ENCODE data around the gene STIP1. TPM values are rescaled to one million over a fixed set of nuclear protein-coding genes. Genes with fewer than 3 reads are reported as not detected.
A peak's percentile ranks its signal among the peaks of the same experiment; 100 is the strongest.

Gene STIP1
- total RNA-seq, 2 experiments from 2014 or later: 398 to 403 TPM

DNA sequence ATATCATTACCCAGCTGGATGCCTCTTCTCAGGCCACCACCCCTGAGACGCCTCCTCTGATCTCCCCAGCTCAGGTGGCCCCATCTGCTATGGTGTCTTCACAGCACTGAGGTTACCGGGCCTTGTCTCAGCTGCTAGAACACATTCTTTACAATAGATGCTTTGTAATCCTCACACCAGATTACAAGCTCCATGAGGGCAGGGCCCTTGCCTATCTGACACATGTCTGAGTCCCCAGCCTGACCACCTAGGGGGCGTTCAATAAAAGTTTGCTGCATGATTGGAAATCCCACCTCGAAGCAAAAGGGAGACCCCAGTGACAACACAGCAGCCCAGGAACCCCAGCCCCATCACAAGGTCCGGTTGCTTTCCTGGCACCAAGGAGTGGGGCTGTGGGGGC lies 22.0 kb upstream of the STIP1 start:
- no peak overlapping the region for H3K27ac Mint-ChIP-seq
- no peaks in the 10 kb centered on the region for H3K27me3 Mint-ChIP-seq
- CTCF ChIA-PET: interaction anchor here (0.5 to 1.1 kb wide), 3 partner anchors 11 to 425 kb away, joined by 3 to 5 read pairs (median 3); no protein-coding TSS in a partner anchor
- no peak overlapping the region for H3K4me3 Mint-ChIP-seq
- H3K9me3 Mint-ChIP-seq (ENCODE audit: low read depth): no peaks in the 10 kb centered on the region
- no peak for DNase-seq
- intact Hi-C loops (cut with DNase I, micrococcal nuclease): no loop called here
- peaks cover 9% of the 10 kb centered on the region for H3K4me1 Mint-ChIP-seq
- peaks cover 9% of the 10 kb centered on the region for H3K36me3 Mint-ChIP-seq (ENCODE audit: low read depth)
- no peak for ATAC-seq
- POLR2A ChIA-PET: interaction anchor here (0.6 kb wide), 2 partner anchors 41 to 1278 kb away, joined by 3 to 5 read pairs; no protein-coding TSS in a partner anchor

GRCh38 chr11:64164392-64165312 lies 21.3 kb upstream of the STIP1 start:
- DNase-seq (no peak), ATAC-seq (no peak)
- Mint-ChIP-seq H3K27ac (peak overlapping the region; percentile 58), H3K27me3 (no peaks in the 10 kb centered on the region), H3K4me3 (peak overlapping the region; percentile 92), H3K9me3 (ENCODE audit: low read depth) (no peaks in the 10 kb centered on the region), H3K4me1 (peaks cover 9% of the 10 kb centered on the region), H3K36me3 (ENCODE audit: low read depth) (peaks cover 9% of the 10 kb centered on the region)
- CTCF ChIA-PET: interaction anchor here (0.5 to 1.2 kb wide), 5 partner anchors 12 to 1329 kb away, joined by 3 to 5 read pairs (median 3); no protein-coding TSS in a partner anchor
- intact Hi-C loops (cut with DNase I, micrococcal nuclease): loop anchor here in 1 of 2 experiments (5.0 kb wide), 3 partner anchors 177 to 397 kb away; partner anchors contain the start of genes MARK2, OTUB1 and ZFTA
- POLR2A ChIA-PET: no interaction called here

DNA sequence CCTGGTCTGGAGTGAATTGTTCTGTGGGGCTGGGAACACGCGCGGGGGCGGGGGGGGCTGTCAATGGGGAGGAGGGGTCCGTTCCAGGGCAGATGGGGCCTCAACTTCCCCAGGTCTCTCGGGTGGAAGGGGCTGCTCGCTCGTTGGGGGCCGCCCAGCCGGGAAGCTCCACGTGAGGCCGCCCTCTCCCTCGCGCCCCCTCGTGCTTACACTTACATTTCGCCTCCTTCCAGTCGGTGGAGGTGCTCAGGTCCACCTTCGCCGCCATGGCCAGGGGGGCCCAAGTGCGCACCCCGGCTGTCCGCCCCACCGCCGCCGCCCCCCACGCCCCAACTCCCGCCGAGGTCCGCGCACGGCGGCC lies 20.5 kb upstream of the STIP1 start:
- POLR2A ChIA-PET: no interaction called here
- Mint-ChIP-seq H3K27me3 (no peaks in the 10 kb centered on the region), H3K9me3 (ENCODE audit: low read depth) (no peaks in the 10 kb centered on the region), H3K36me3 (ENCODE audit: low read depth) (peaks cover 7% of the 10 kb centered on the region), H3K4me3 (peak overlapping the region; percentile 92), H3K27ac (no peak overlapping the region), H3K4me1 (peaks cover 9% of the 10 kb centered on the region)
- ATAC-seq: peak; percentile 3
- CTCF ChIA-PET: interaction anchor here (0.5 to 1.2 kb wide), 3 partner anchors 12 to 1329 kb away, joined by 3 to 5 read pairs (median 3); no protein-coding TSS in a partner anchor
- intact Hi-C loops (cut with DNase I, micrococcal nuclease): loop anchor here in 1 of 2 experiments (5.0 kb wide), 3 partner anchors 178 to 398 kb away; partner anchors contain the start of genes MARK2, OTUB1 and ZFTA
- DNase-seq: peak; percentile 45

- Mint-ChIP-seq H3K4me3 (peak within 1 kb of the TSS; percentile 92), H3K27me3 (no peaks in the 10 kb centered on the region), H3K27ac (peak within 1 kb of the TSS; percentile 83), H3K9me3 (ENCODE audit: low read depth) (no peaks in the 10 kb centered on the region), H3K4me1 (peaks cover 9% of the 10 kb centered on the region), H3K36me3 (ENCODE audit: low read depth) (peaks cover 6% of the 10 kb centered on the region)
- peak; percentile 94 for ATAC-seq
- POLR2A ChIA-PET: interaction anchor here (0.6 to 1.0 kb wide), 2 partner anchors 9 to 19 kb away, joined by 4 to 5 read pairs; no protein-coding TSS in a partner anchor
- CTCF ChIA-PET: interaction anchor here (0.6 to 1.3 kb wide), 6 partner anchors 13 to 304 kb away, joined by 3 to 5 read pairs (median 3); partner anchors contain the start of gene FERMT3
- peak; percentile 92 for DNase-seq
- intact Hi-C loops (cut with DNase I, micrococcal nuclease): loop anchor here (2.0 to 5.0 kb wide), 7 partner anchors 19 to 399 kb away; partner anchors contain the start of genes FERMT3 (in 1 of the 2), MARK2 (in 1 of the 2), NAA40 (in 1 of the 2) and NUDT22 (in 1 of the 2)
These were observed 19.9 kb upstream of the STIP1 start, which contains the start of gene MACROD1 for GRCh38 chr11:64165842-64166635. Gene MACROD1, minus strand, starts transcription at chr11:64166113. Its CDS starts 119 bp downstream, at chr11:64165994.

DNA sequence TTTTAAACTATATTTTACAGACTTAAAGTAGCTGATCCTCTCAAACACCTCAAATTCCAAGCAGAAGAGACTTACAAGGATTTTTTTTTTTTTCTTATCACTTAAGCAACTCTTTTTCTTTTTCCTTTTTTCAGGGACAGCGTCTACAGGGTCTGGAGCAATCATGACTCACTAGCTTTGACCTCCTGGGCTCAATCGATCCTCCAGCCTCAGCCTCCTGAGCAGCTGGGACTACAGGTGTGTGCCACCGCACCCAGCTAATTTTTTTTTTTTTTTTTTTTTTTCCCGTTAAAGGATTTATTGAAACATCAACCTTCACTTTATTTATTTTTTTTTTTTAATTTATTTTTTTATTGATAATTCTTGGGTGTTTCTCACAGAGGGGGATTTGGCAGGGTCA lies 15.6 kb upstream of the STIP1 start:
- ATAC-seq (no peak), DNase-seq (no peak)
- no peaks in the 10 kb centered on the region for H3K27me3 Mint-ChIP-seq
- peaks cover 8% of the 10 kb centered on the region for H3K36me3 Mint-ChIP-seq (ENCODE audit: low read depth)
- ChIA-PET CTCF (interaction anchor here (0.6 to 1.6 kb wide), 3 partner anchors 9 to 600 kb away, joined by 3 to 5 read pairs (median 3); no protein-coding TSS in a partner anchor), POLR2A (no interaction called here)
- intact Hi-C loops (cut with DNase I, micrococcal nuclease): no loop called here
- no peak overlapping the region for H3K27ac Mint-ChIP-seq
- H3K9me3 Mint-ChIP-seq (ENCODE audit: low read depth): peaks cover 4% of the 10 kb centered on the region
- H3K4me3 Mint-ChIP-seq: no peak overlapping the region
- H3K4me1 Mint-ChIP-seq: peaks cover 3% of the 10 kb centered on the region

DNA sequence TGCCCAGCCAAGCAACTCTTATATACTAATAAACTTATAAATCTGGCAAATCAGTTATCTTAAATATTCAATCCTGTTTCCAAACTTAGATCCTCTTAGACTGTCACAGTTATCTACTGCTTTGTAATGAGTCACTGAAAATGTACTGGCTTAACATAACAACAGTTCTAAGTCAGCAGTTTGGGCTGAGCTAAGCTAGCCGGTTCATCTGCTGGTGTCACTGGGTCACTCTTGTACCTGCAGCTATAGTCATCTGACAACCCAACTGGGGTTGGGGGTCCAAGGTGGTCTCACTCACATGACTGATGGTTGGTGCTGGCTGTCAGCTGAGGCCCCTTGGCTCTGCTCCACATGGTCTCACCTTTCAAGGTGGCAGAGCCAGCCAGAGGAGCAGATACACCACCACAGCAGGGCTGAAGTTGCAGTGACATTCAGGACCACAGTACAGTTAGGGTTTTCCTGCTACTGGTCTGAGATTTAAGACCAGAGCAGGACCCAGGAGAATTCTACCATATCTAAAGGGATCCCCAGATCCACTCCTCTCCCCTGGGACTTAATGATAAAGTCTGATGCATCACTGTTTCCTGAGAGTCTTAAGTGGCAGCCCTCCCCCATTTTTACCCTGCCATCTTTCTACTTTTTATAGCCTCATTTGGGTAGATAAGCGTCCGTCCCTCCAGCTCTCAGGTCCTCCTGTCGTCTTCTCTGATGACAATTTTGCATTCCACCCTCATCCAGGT lies 12.2 kb upstream of the STIP1 start:
- POLR2A ChIA-PET: no interaction called here
- intact Hi-C loops (cut with DNase I, micrococcal nuclease): no loop called here
- no peak for ATAC-seq
- DNase-seq: no peak
- peaks cover 4% of the 10 kb centered on the region for H3K9me3 Mint-ChIP-seq (ENCODE audit: low read depth)
- H3K4me3 Mint-ChIP-seq: no peak overlapping the region
- peak overlapping the region; percentile 31 for H3K27ac Mint-ChIP-seq
- H3K27me3 Mint-ChIP-seq: no peaks in the 10 kb centered on the region
- CTCF ChIA-PET: no interaction called here
- peaks cover 19% of the 10 kb centered on the region for H3K4me1 Mint-ChIP-seq
- peaks cover 14% of the 10 kb centered on the region for H3K36me3 Mint-ChIP-seq (ENCODE audit: low read depth)

DNA sequence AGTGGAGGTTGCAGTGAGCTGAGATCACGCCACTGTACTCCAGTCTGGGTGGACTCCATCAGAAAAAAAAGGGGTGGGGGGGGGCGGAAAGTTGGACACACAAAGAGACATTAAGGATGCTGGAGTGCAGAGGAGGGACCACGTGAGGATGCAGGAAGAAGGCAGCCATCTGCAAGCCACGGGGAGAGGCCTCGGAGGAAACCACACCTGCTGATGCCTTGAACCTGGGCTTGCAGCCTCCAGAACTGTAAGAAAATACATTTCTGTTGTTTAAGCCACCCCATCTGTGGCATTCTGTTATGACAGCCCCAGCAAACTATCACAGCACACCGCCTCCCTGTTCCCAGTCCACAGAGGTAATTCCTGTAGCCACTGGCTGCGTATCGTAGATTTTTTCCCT lies 9.2 kb upstream of the STIP1 start:
- no peak for DNase-seq
- intact Hi-C loops (cut with DNase I, micrococcal nuclease): no loop called here
- ChIA-PET POLR2A (no interaction called here), CTCF (interaction anchor here (1.6 kb wide), 1 partner anchor 9 kb away, joined by 8 read pairs; the partner anchor contains the start of gene STIP1)
- peak overlapping the region; percentile 42 for H3K27ac Mint-ChIP-seq
- ATAC-seq: no peak
- H3K36me3 Mint-ChIP-seq (ENCODE audit: low read depth): peaks cover 15% of the 10 kb centered on the region
- no peaks in the 10 kb centered on the region for H3K27me3 Mint-ChIP-seq
- peaks cover 4% of the 10 kb centered on the region for H3K9me3 Mint-ChIP-seq (ENCODE audit: low read depth)
- peaks cover 28% of the 10 kb centered on the region for H3K4me1 Mint-ChIP-seq
- H3K4me3 Mint-ChIP-seq: no peak overlapping the region

GRCh38 chr11:64178203-64178602 lies 7.8 kb upstream of the STIP1 start:
- no peak for DNase-seq
- ChIA-PET POLR2A (interaction anchor here (0.5 to 0.6 kb wide), 2 partner anchors 9 to 11 kb away, joined by 3 read pairs; no protein-coding TSS in a partner anchor), CTCF (interaction anchor here (0.7 to 1.0 kb wide), 2 partner anchors 25 to 176 kb away, joined by 3 read pairs; no protein-coding TSS in a partner anchor)
- Mint-ChIP-seq H3K27ac (no peak overlapping the region), H3K9me3 (ENCODE audit: low read depth) (peaks cover 4% of the 10 kb centered on the region), H3K4me1 (peaks cover 36% of the 10 kb centered on the region), H3K27me3 (no peaks in the 10 kb centered on the region), H3K4me3 (no peak overlapping the region), H3K36me3 (ENCODE audit: low read depth) (peaks cover 15% of the 10 kb centered on the region)
- ATAC-seq: peak; percentile 48
- intact Hi-C loops (cut with DNase I, micrococcal nuclease): no loop called here

DNA sequence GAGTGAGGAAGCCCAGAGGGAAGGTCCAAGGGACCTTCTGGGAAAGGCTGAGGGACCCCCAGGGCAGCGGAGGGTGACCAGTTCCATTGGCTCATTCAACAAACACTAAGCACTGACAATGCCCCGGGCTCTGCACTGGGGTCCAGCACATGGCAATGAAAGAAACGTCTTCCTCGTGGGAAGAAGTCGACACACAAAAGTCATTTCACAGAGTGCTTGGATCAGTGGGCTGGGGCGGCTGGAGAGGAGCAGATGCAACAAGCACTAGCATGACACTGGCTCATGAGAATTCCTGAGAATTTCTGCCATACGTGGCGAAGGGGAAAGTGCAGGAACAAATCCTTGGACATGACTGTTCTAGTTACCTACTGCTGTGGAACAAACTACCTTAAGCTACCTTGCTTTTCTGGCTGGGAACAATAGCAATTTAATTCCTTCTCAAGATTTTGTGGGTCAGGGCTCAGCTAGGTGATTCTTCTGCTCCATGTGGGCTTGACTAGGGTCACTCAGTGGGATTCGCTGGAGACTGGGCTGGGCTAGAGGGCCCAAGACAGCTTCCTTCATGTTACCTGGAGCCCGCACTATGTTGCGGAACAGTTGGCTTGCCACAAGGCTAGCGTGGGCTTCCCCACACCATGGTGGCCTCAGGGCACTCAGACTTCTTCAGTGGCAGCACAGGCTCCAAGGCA lies 6.9 kb upstream of the STIP1 start:
- Mint-ChIP-seq H3K36me3 (ENCODE audit: low read depth) (peaks cover 11% of the 10 kb centered on the region), H3K27me3 (no peaks in the 10 kb centered on the region), H3K27ac (no peak overlapping the region), H3K4me3 (no peak overlapping the region), H3K9me3 (ENCODE audit: low read depth) (peaks cover 2% of the 10 kb centered on the region), H3K4me1 (peaks cover 45% of the 10 kb centered on the region)
- intact Hi-C loops (cut with DNase I, micrococcal nuclease): no loop called here
- CTCF ChIA-PET: interaction anchor here (1.1 kb wide), 1 partner anchor 95 kb away, joined by 3 read pairs; no protein-coding TSS in a partner anchor
- DNase-seq: no peak
- POLR2A ChIA-PET: no interaction called here
- ATAC-seq: no peak

- Mint-ChIP-seq H3K27ac (no peak overlapping the region), H3K9me3 (ENCODE audit: low read depth) (no peaks in the 10 kb centered on the region), H3K4me3 (no peak overlapping the region), H3K36me3 (ENCODE audit: low read depth) (peaks cover 8% of the 10 kb centered on the region), H3K27me3 (no peaks in the 10 kb centered on the region), H3K4me1 (peaks cover 47% of the 10 kb centered on the region)
- intact Hi-C loops (cut with DNase I, micrococcal nuclease): loop anchor here in 1 of 2 experiments (10.0 kb wide), 1 partner anchor 1296 kb away; the partner anchor contains the start of gene SLC3A2
- ChIA-PET CTCF (interaction anchor here (1.3 kb wide), 1 partner anchor 268 kb away, joined by 3 read pairs; no protein-coding TSS in a partner anchor), POLR2A (interaction anchor here (0.6 kb wide), 1 partner anchor 25 kb away, joined by 6 read pairs; no protein-coding TSS in a partner anchor)
- ATAC-seq: no peak
- no peak for DNase-seq
These were observed 5.1 kb upstream of the STIP1 start for GRCh38 chr11:64180891-64181290.
